Uterus (tissue), 4 donors: ENCODE data around the gene SEC31B. TPM values are rescaled to one million over a fixed set of nuclear protein-coding genes. Genes with fewer than 3 reads are reported as not detected.

ENCODE experiments used
- DNase-seq, 2 donors: peaks; one replicate each; pipeline ENCODE4 v3.0.0-alpha.2; 2019 to 2020
- H3K27ac ChIP-seq, 2 donors: fragments of 200-600 bp; sonication (generic); 1 replicate in 1 of 2; 2 replicates in 1 of 2; pipeline ENCODE4 v1.5.1; 2016 to 2018
- H3K27me3 ChIP-seq, 2 donors: fragments of 200-600 bp; sonication (generic); one replicate each; pipeline ENCODE4 v1.5.1; 2018 to 2019; ENCODE audit warnings: control low read depth in 1 of 2
- H3K36me3 ChIP-seq, 2 donors: fragments of 200-600 bp; sonication (generic); one replicate each; pipeline ENCODE4 v1.5.1; 2019; ENCODE audit warnings: control low read depth in 1 of 2
- H3K4me1 ChIP-seq, 2 donors: fragments of 200-600 bp; sonication (generic); one replicate each; pipeline ENCODE4 v1.5.1; 2018 to 2019; ENCODE audit warnings: control low read depth in 1 of 2
- H3K4me3 ChIP-seq, 2 donors: fragments of 200-600 bp; sonication (generic); 1 replicate in 1 of 2; 2 replicates in 1 of 2; pipeline ENCODE4 v1.5.1; 2018 to 2019; ENCODE audit warnings: mild to moderate bottlenecking in 1 of 2
- H3K9me3 ChIP-seq, 2 donors: fragments of 200-600 bp; sonication (generic); one replicate each; pipeline ENCODE4 v1.5.1; 2019; ENCODE audit warnings: control low read depth in 1 of 2
- CTCF ChIP-seq, 4 experiments: fragments of 200-600 bp in 2 of 4; fragments of 450-650 bp in 2 of 4; sonication (generic) in 2 of 4; IDR thresholded peaks; one replicate each; pipeline ENCODE4 v1.5.1; 2016 to 2019; ENCODE audit warnings: antibody characterized with exemption in 4 of 4, mild to moderate bottlenecking in 2 of 4, moderate library complexity in 1 of 4
- POLR2A ChIP-seq, 2 donors: fragments of 450-650 bp; IDR thresholded peaks; one replicate each; pipeline ENCODE4 v1.6.1; 2016; ENCODE audit warnings: antibody characterized with exemption in 2 of 2, mild to moderate bottlenecking in 1 of 2, moderate library complexity in 1 of 2
- intact Hi-C: fragments of 100-400 bp; cut with DNase I; formaldehyde crosslinking; loops from one replicate; pipeline ENCODE4 v1.15.1; 2023; ENCODE audit warnings: low total_unique reads
- total RNA-seq, 4 donors: library from RNA; depleted of rRNA in 3 of 4; stranded (reverse); fragments of >200 nt in 3 of 4; gene quantifications; one replicate each; pipeline versions ENCODE4 v1.1.0 to v1.2.4, GENCODE V29; 2014 to 2023
- donor health status: DM: yes; HTN: yes; CAD: no.

SEC31B gene
- total RNA-seq, 4 donors from 2014 or later, result 7.6 to 19.5 (median 13.8) TPM

- no peaks in the 10 kb centered on the region for H3K36me3 ChIP-seq
- no peaks in the 10 kb centered on the region for H3K4me1 ChIP-seq
- H3K9me3 ChIP-seq, result no peaks in the 10 kb centered on the region
- no peak for TF ChIP-seq POLR2A (IDR thresholded peaks at IDR 0.05)
- TF ChIP-seq CTCF (IDR thresholded peaks at IDR 0.05), result no peak
- intact Hi-C loops, result no loop called here
- H3K27me3 ChIP-seq, result no peaks in the 10 kb centered on the region
- no peak overlapping the region for H3K27ac ChIP-seq
- H3K4me3 ChIP-seq, result no peak overlapping the region
- no peak for DNase-seq
Measured at GRCh38 chr10:100502926-100503494, 16.7 kb downstream of the SEC31B start.

GRCh38 chr10:100501423-100501822, 18.2 kb downstream of the SEC31B start:
- Histone ChIP-seq H3K27ac (no peak overlapping the region), H3K36me3 (no peaks in the 10 kb centered on the region), H3K27me3 (no peaks in the 10 kb centered on the region), H3K4me3 (no peak overlapping the region), H3K9me3 (no peaks in the 10 kb centered on the region), H3K4me1 (no peaks in the 10 kb centered on the region)
- no peak for DNase-seq
- intact Hi-C loops, result no loop called here
- no peak for TF ChIP-seq POLR2A (IDR thresholded peaks at IDR 0.05)
- no peak for TF ChIP-seq CTCF (IDR thresholded peaks at IDR 0.05)

GRCh38 chr10:100498059-100498458, 21.6 kb downstream of the SEC31B start:
- no peak for TF ChIP-seq POLR2A (IDR thresholded peaks at IDR 0.05)
- TF ChIP-seq CTCF (IDR thresholded peaks at IDR 0.05), result no peak
- intact Hi-C loops, result no loop called here

GRCh38 chr10:100496567-100496966, 23.1 kb downstream of the SEC31B start:
- Histone ChIP-seq H3K36me3 (no peaks in the 10 kb centered on the region), H3K4me1 (no peaks in the 10 kb centered on the region), H3K27ac (no peak overlapping the region), H3K9me3 (no peaks in the 10 kb centered on the region), H3K4me3 (no peak overlapping the region), H3K27me3 (no peaks in the 10 kb centered on the region)
- no peak for TF ChIP-seq POLR2A (IDR thresholded peaks at IDR 0.05)
- TF ChIP-seq CTCF (IDR thresholded peaks at IDR 0.05), result no peak
- no peak for DNase-seq
- intact Hi-C loops, result no loop called here

More at GRCh38 chr10:100498059-100498458, 21.6 kb downstream of the SEC31B start:
- Histone ChIP-seq H3K9me3 (no peaks in the 10 kb centered on the region), H3K27me3 (no peaks in the 10 kb centered on the region), H3K4me1 (no peaks in the 10 kb centered on the region), H3K36me3 (no peaks in the 10 kb centered on the region), H3K4me3 (no peak overlapping the region), H3K27ac (no peak overlapping the region)
- DNase-seq, result no peak

GRCh38 chr10:100490531-100490930, 29.1 kb downstream of the SEC31B start:
- Histone ChIP-seq H3K4me1 (no peaks in the 10 kb centered on the region), H3K36me3 (no peaks in the 10 kb centered on the region)
- intact Hi-C loops, result no loop called here

More at GRCh38 chr10:100490531-100490930, 29.1 kb downstream of the SEC31B start:
- no peak for TF ChIP-seq POLR2A (IDR thresholded peaks at IDR 0.05)
- TF ChIP-seq CTCF (IDR thresholded peaks at IDR 0.05), result no peak
- Histone ChIP-seq H3K27ac (no peak overlapping the region), H3K4me3 (no peak overlapping the region), H3K27me3 (no peaks in the 10 kb centered on the region), H3K9me3 (no peaks in the 10 kb centered on the region)
- DNase-seq, result no peak
